Upper lobe of right lung (tissue), 1 donor: ENCODE results near the gene B4GAT1. TPM values are rescaled to one million over a fixed set of nuclear protein-coding genes. Genes with fewer than 3 reads are reported as not detected.
A peak's percentile ranks its signal among the peaks of the same experiment; 100 is the strongest.

Experiments
- ATAC-seq: fragments of 200-7000 bp; cut with Tn5 transposase; one replicate; pipeline ENCODE4 v1.9.1; 2020; ENCODE audit warnings: mild to moderate bottlenecking, moderate library complexity
- DNase-seq: peaks from one replicate; pipeline ENCODE4 v3.0.0-alpha.2; 2020
- H3K27ac ChIP-seq: fragments of 200-600 bp; one replicate; pipeline ENCODE4 v1.8.0; 2022
- H3K27me3 ChIP-seq: fragments of 200-600 bp; one replicate; pipeline ENCODE4 v1.8.0; 2022; ENCODE audit warnings: mild to moderate bottlenecking
- H3K36me3 ChIP-seq: fragments of 200-600 bp; one replicate; pipeline ENCODE4 v1.8.0; 2022
- H3K4me1 ChIP-seq: fragments of 200-600 bp; one replicate; pipeline ENCODE4 v1.8.0; 2022
- H3K4me3 ChIP-seq: fragments of 200-600 bp; one replicate; pipeline ENCODE4 v1.8.0; 2022; ENCODE audit warnings: mild to moderate bottlenecking
- H3K9me3 ChIP-seq: fragments of 200-600 bp; one replicate; pipeline ENCODE4 v1.8.0; 2022
- intact Hi-C: fragments of 100-400 bp; cut with DNase I; formaldehyde crosslinking; loops from one replicate; pipeline ENCODE4 v1.11.0; 2022
- total RNA-seq: library from RNA; stranded (reverse); fragmentation: NEBNext Ultra II Directional; extraction: Animal tissue kit (Norgen Biotek cat#: 25700); gene quantifications from one replicate; pipeline ENCODE4 v1.2.1, GENCODE V29; 2021
- TF ChIP-seq, protein P1 (sequence below): fragments of 200-600 bp; IDR thresholded peaks from one replicate; pipeline ENCODE4 v1.8.0; 2022; ENCODE audit warnings: antibody characterized with exemption
- donor health status: DM: no; HTN: yes; CAD: no; lungs with severe emphysema.

B4GAT1 gene
- total RNA-seq, 1 donor from 2014 or later, result 27.4 TPM

DNA sequence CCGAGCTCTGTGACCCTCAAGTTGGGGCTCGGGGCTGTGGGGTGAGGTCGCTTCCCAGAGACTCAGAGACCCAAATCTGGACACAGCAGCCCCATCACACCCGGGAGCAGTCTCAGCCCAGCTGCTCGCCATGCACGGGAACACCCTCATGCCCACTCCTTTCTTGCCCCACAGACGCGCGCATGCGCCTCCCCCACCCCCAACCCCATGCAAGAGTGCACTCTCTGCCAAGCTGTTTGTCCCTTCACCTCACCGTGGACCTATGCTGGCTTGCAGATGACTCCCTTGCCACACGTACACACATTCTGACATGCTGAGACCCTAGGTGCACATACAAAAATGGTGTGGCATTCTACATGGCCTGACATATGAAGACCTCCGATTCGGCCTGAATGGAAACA lies 30.1 kb downstream of the B4GAT1 start:
- Histone ChIP-seq H3K27ac (peak overlapping the region; percentile 73), H3K9me3 (no peaks in the 10 kb centered on the region), H3K27me3 (no peaks in the 10 kb centered on the region), H3K4me1 (peaks cover 30% of the 10 kb centered on the region), H3K4me3 (peak overlapping the region; percentile 39), H3K36me3 (no peaks in the 10 kb centered on the region)
- TF ChIP-seq, protein P1, sequence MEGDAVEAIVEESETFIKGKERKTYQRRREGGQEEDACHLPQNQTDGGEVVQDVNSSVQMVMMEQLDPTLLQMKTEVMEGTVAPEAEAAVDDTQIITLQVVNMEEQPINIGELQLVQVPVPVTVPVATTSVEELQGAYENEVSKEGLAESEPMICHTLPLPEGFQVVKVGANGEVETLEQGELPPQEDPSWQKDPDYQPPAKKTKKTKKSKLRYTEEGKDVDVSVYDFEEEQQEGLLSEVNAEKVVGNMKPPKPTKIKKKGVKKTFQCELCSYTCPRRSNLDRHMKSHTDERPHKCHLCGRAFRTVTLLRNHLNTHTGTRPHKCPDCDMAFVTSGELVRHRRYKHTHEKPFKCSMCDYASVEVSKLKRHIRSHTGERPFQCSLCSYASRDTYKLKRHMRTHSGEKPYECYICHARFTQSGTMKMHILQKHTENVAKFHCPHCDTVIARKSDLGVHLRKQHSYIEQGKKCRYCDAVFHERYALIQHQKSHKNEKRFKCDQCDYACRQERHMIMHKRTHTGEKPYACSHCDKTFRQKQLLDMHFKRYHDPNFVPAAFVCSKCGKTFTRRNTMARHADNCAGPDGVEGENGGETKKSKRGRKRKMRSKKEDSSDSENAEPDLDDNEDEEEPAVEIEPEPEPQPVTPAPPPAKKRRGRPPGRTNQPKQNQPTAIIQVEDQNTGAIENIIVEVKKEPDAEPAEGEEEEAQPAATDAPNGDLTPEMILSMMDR, result no peak
- DNase-seq (peak; percentile 72), ATAC-seq (no peak)
- intact Hi-C loops, result loop anchor here (10.0 kb wide), 1 partner anchor 67 kb away; no protein-coding TSS in a partner anchor

GRCh38 chr11:66316849-66317251 lies 30.6 kb downstream of the B4GAT1 start, which contains the start of gene CD248:
Gene CD248, minus strand, starts transcription at chr11:66317044. Its CDS starts 17 bp downstream, at chr11:66317027.
- TF ChIP-seq, protein P1, result no peak
- peak within 1 kb of the TSS; percentile 39 for H3K4me3 ChIP-seq
- H3K27me3 ChIP-seq, result no peaks in the 10 kb centered on the region
- ATAC-seq (no peak), DNase-seq (peak; percentile 76)
- no peaks in the 10 kb centered on the region for H3K36me3 ChIP-seq
- H3K27ac ChIP-seq, result peak within 1 kb of the TSS; percentile 73
- H3K4me1 ChIP-seq, result peaks cover 30% of the 10 kb centered on the region
- H3K9me3 ChIP-seq, result no peaks in the 10 kb centered on the region
- intact Hi-C loops, result loop anchor here (10.0 kb wide), 1 partner anchor 68 kb away; no protein-coding TSS in a partner anchor

DNA sequence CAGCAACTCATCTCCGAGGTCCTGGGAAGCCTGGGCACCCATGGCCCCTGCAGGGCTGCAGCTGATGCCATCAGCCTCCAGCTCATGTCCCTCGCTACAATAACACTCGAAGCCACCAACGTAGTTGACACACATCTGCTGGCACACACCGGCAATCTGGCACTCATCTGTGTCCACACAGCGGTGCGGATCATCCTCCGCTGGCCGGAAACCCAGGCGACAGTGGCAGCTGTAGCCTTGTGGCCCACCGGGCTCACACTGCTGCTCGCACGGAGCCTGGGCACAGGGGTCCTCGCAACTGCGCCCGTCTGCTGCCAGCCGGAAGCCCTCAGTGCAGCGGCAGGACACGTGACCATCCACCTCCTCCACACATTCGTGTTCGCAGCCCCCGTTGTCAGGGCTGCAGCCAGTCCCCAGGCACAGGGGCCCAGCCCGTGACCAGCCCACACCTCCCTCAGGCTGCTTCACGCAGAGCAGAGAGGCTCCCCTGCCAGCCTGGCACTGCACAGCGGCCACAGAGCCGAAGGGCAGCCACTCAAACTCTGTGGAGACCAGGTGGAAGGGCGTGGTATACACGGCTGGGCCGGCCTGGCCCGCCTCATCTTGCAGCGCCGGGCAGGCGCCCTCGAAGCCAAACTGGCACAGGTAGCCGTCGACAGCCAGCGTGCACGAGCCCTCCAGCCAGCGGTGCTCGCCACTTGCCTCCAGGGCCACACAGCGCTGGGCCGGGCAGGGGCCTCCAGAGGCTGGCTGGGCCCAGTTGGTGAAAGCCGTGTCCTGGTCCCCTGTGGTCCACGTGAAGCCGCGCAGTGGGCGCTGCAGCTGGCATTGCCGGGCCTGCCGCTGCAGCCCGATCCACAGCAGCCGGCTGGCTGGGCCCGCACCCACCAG lies 31.3 kb downstream of the B4GAT1 start:
- no peaks in the 10 kb centered on the region for H3K36me3 ChIP-seq
- H3K4me3 ChIP-seq, result peak overlapping the region; percentile 39
- H3K27ac ChIP-seq, result peak overlapping the region; percentile 70
- no peaks in the 10 kb centered on the region for H3K9me3 ChIP-seq
- DNase-seq (peak; percentile 63), ATAC-seq (no peak)
- TF ChIP-seq, protein P1, result no peak
- H3K27me3 ChIP-seq, result no peaks in the 10 kb centered on the region
- peaks cover 30% of the 10 kb centered on the region for H3K4me1 ChIP-seq
- intact Hi-C loops, result loop anchor here (10.0 kb wide), 1 partner anchor 69 kb away; no protein-coding TSS in a partner anchor

- no peaks in the 10 kb centered on the region for H3K36me3 ChIP-seq
- no peaks in the 10 kb centered on the region for H3K9me3 ChIP-seq
- TF ChIP-seq, protein P1, result no peak
- DNase-seq (no peak), ATAC-seq (no peak)
- no peak overlapping the region for H3K27ac ChIP-seq
- intact Hi-C loops, result loop anchor here (10.0 kb wide), 1 partner anchor 69 kb away; no protein-coding TSS in a partner anchor
- H3K4me3 ChIP-seq, result peak overlapping the region; percentile 39
- peaks cover 30% of the 10 kb centered on the region for H3K4me1 ChIP-seq
- H3K27me3 ChIP-seq, result no peaks in the 10 kb centered on the region
Observed at GRCh38 chr11:66315498-66315885, 31.9 kb downstream of the B4GAT1 start.

DNA sequence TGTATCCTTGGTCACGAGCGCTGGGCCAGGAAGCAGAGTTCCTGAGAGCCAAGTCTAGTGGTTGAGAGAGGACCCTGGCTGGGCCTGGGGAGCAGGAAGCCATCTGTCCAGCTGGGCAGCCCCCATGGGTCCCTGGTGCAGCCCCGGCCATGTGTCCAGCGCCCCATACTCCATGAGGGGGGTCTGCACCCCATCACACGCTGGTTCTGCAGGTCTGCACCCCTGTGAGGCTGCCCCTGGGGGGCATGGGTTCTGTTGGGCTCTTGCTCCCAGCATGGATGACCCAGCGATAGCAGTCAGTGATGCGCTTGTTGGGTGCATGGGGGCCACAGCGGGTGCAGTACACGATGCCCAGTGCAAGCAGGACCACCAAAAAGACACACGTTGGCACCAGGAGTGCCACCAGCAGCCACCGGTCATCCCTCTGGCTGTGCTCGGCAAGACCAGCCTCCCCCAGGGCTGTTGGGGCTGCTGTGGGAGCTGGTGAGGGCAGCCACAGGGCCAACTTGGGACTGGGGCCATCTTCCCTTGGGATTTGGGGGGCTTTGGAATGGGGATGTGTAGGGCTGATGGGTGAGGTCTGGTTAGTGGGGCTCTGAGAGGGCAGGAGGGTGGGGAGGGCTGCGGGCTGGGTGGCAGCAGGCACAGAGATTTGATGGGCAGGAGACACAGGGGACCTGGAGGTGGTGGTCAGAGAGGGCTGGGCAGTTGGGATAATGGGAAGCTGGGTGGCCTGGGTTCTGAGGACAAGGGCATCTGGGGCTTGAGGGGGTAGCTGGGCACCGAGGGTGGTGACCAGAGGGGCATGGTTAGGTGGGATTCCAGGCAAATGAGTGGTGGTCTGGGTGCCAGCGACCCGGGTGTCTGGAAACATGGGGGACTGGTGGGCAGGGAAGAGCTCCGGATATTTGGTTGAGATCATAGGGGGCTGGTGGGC lies 32.6 kb downstream of the B4GAT1 start:
- intact Hi-C loops, result loop anchor here (10.0 kb wide), 1 partner anchor 70 kb away; no protein-coding TSS in a partner anchor
- TF ChIP-seq, protein P1, result no peak
- no peaks in the 10 kb centered on the region for H3K36me3 ChIP-seq
- no peaks in the 10 kb centered on the region for H3K27me3 ChIP-seq
- no peaks in the 10 kb centered on the region for H3K9me3 ChIP-seq
- peak overlapping the region; percentile 84 for H3K27ac ChIP-seq
- H3K4me3 ChIP-seq, result peak overlapping the region; percentile 65
- DNase-seq, result peak; percentile 64
- ATAC-seq, result no peak
- peaks cover 30% of the 10 kb centered on the region for H3K4me1 ChIP-seq
